HG03175 (cell line): ENCODE data around the gene GRIK1.

ENCODE experiments used
- ATAC-seq: cut with Tn5 transposase; IDR thresholded peaks from one replicate; pipeline ENCODE4 v1.9.1; 2021; ENCODE audit warnings: mild to moderate bottlenecking, moderate library complexity; ENCODE audit not compliant: unreplicated experiment

GRIK1 gene

GRCh38 chr21:29829564-29830275, 110.1 kb downstream of the GRIK1 start:
- ATAC-seq, result no peak

GRCh38 chr21:29827647-29828046, 112.1 kb downstream of the GRIK1 start:
- ATAC-seq, result no peak

DNA sequence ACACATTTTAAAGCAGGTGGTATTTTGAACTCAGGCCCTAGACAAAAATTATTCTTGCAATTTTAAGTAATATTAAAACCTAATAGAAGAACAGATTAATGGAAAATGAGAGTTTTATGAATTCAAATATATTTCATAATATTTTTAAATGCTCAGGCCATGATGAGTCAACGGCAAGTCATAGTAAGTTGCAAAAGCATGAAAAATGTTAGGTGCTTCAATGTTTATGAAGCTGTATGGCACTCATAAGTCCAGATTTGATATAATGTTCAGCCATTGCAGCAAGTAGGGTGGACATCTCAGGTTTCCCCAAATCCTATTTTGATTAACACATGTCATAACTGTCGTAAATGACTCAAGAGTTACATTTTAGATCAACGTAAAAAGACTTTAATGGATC, 112.6 kb downstream of the GRIK1 start:
- no peak for ATAC-seq

- no peak for ATAC-seq
Observed at GRCh38 chr21:29826386-29826785, 113.4 kb downstream of the GRIK1 start.

DNA sequence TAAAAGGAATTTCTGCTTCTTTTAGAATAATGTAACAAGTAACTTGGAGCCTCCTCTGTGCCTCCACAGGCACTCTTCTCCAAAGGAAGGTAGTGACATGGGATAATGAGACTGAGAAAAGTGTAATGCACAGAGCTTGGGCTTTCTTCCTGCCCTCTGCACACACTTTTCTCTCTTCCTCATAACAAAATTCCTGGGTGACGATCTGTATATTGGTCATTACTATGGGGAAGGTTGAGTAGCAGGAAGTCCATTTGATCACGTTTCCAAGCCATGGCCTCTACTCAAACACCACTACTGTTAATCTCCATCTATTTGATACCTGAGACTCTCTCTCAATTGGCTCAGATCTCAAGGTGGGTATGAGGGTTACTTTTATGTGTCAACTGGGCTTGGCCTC, 113.9 kb downstream of the GRIK1 start:
- no peak for ATAC-seq

GRCh38 chr21:29825345-29825744, 114.5 kb downstream of the GRIK1 start:
- ATAC-seq, result no peak

DNA sequence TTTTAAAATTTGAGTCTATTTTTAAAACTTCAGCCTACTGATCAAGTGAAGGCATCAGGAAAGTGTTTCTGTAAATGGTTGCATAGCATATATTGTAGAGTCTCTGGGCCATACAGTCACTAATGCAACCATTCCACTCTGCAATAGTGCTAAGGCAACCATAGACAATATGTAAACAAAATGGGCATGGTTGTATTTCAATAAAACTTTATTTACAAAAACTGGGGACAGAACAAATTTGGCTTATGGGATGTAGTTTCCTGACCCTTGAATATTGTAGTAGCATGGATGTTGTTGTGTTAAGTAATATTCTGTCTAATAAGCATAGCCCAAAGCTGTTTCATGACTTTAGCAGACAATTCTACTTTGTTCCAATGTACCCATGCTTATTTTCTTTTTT, 117.7 kb downstream of the GRIK1 start:
- ATAC-seq, result no peak

DNA sequence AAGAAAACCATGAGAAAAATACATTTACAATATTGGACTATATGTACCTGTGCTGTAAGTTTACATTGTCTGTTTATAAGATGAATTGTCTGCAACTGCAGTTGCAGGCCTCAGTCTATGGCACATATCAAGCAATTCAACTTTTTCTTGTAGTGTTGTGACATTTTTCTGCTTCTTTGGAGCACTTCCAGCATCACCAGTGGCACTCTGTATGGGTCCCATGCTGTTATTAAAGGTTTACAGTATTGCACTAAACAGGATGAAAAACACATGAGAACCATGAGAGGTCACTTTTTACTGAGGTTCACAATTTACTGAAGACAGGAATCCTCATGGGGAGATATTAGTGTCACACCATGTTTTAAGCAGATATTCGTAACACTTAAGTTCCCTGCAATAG, 118.6 kb downstream of the GRIK1 start:
- no peak for ATAC-seq

- no peak for ATAC-seq
Observed at GRCh38 chr21:29819675-29820326, 120.0 kb downstream of the GRIK1 start.

- no peak for ATAC-seq
Observed at GRCh38 chr21:29818383-29818921, 121.3 kb downstream of the GRIK1 start.

GRCh38 chr21:29817450-29817849, 122.3 kb downstream of the GRIK1 start:
- ATAC-seq, result no peak

DNA sequence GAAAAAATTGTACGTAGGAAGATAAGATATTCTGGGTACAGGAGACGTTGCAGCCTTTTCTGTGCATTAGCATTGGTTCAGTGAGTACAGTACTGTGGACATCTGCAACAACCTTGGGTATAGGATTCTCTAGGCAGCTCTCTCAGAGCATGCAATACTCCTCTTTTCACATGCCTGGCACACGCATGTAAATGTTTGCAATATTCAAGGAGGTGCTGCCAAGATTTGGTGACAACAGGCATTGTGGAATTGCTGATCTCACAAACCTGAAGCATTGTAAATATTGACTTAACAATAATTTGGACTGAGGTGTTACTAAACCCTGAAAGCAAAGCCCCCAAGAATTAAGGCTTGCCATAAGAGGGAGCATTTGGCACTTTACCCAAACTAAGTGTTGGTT, 126.8 kb downstream of the GRIK1 start:
- no peak for ATAC-seq

DNA sequence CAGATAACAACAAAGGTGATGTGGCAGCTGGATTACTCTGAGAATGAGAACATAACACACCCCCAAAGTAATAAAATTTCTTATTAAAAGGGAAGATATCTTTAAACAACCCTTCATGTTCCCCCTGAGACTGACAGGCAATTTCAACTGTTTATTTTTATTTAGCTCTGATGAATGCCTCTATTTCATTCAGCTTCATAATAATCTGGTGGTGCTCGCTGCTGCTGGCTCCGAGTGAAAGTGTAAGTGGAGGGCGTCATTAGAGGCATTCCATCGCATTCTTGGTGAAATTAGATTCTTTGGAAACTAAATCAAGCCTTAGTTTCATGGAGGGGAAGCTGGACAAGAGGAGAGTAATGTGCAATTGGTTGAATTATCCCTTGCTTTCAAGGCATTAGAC, 128.9 kb downstream of the GRIK1 start:
- no peak for ATAC-seq

DNA sequence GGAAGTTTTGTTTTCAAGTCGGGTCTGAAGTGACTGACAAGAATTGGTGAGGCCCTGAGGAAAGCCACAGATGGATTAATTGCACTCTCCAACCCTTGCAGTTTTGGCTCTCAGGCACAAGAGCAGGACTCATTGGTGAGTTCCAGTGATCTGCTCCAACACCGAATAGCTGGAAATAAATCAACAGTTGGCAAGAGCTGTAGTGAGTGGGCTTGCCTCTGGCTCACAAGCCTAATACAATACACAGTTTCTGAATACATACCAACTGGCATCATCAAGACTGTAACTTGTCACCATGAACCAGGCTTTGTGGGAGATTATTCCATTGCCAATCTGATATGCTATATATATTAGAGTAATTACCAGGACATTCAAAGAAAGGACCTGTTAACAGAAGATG, 131.6 kb downstream of the GRIK1 start:
- no peak for ATAC-seq

- no peak for ATAC-seq
Observed at GRCh38 chr21:29805105-29805504, 134.7 kb downstream of the GRIK1 start.

- no peak for ATAC-seq
Observed at GRCh38 chr21:29803191-29803590, 136.6 kb downstream of the GRIK1 start.

DNA sequence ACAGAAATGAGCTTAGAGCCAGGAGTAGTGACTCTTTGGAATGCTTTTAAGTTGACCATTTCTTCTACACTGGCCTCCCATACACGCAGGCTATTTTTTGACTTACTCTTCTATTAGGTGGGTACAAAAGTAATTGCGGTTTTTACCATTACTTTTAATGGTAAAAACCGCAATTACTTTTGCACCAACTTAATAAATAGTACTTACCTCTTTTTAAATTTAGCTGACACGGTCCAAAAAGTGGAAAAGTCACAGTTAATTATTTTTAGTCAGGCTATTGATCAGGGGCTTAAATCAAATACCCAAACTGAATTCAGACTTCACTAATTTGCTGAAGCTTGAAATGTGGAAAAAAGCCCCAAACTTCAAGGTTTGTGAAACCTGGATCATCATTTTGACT, 138.7 kb downstream of the GRIK1 start:
- no peak for ATAC-seq

DNA sequence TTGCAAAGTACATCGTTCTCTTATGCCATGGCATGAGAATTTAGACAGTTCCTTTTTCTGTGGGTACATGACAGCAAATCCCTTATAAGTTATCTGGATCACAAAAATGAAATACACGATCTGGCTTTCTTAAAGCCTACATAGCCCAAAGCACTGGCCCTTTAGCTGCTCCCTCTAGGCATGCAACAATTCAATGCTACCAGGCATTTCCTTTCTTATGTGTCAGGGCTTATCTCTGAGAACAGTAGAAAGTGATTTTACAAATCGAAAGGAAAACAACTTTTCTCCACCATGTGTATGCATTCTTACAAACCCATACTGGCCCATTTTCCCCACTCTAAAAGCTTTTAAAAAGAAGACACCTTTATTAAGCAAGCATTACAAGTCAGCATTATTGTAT, 139.7 kb downstream of the GRIK1 start:
- no peak for ATAC-seq

GRCh38 chr21:29798840-29799239, 141.0 kb downstream of the GRIK1 start:
- ATAC-seq, result no peak

GRCh38 chr21:29797155-29797554, 142.6 kb downstream of the GRIK1 start:
- no peak for ATAC-seq

- ATAC-seq, result no peak
Observed at GRCh38 chr21:29793712-29794111, 146.1 kb downstream of the GRIK1 start.

- ATAC-seq, result no peak
Observed at GRCh38 chr21:29789393-29789792, 150.4 kb downstream of the GRIK1 start.

DNA sequence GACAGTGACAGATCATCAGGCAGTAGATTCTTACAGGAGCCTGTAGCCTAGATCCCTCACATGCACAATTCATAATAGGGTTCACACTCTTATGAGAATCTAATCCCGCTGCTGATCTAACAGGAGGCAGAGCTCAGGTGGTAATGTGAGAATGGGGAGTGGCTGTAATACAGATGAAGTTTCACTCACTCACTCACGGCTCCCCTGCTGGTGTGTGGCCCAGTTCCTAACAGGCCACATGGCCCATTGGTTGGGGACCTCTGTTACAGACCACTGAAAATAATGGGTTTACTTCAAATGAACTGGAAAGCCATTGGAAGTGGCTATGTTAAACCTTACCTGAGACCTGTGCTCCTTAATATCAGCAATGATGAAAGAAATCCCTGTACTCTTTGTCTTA, 151.0 kb downstream of the GRIK1 start:
- ATAC-seq, result no peak
